Activated CD4-positive, alpha-beta T cell treated with anti-CD3 and anti-CD28 coated beads for 36 hours (primary cell): ENCODE results near the gene PLCL1. TPM values are rescaled to one million over a fixed set of nuclear protein-coding genes. Genes with fewer than 3 reads are reported as not detected.

Experiments
- ATAC-seq: fragments of 200-7000 bp; cut with Tn5 transposase; one replicate; pipeline ENCODE4 v1.10.0; 2021; ENCODE audit warnings: mild to moderate bottlenecking, moderate library complexity
- CTCF ChIA-PET: fragments of 350-600 bp; sonication (Branson Sonifier 250); formaldehyde crosslinking; loops from one replicate; lab custom pipeline; 2021; ENCODE audit warnings: antibody characterized with exemption; lab: Charles Lee
- POLR2A ChIA-PET: fragments of 350-600 bp; sonication (Branson Sonifier 250); formaldehyde crosslinking; loops from one replicate; lab custom pipeline; 2021; ENCODE audit warnings: antibody characterized with exemption, inconsistent platforms; lab: Charles Lee
- DNase-seq: peaks from one replicate; pipeline ENCODE4 v3.0.0-alpha.2; 2020
- H3K27ac Mint-ChIP-seq: one replicate; pipeline ENCODE4 v1.8.0; 2021; ENCODE audit warnings: mixed read lengths
- H3K27me3 Mint-ChIP-seq: one replicate; pipeline ENCODE4 v1.8.0; 2021; ENCODE audit warnings: mixed read lengths
- H3K36me3 Mint-ChIP-seq: one replicate; pipeline ENCODE4 v1.8.0; 2021; ENCODE audit warnings: low read depth, mixed read lengths
- H3K4me1 Mint-ChIP-seq: one replicate; pipeline ENCODE4 v1.8.0; 2021; ENCODE audit warnings: mixed read lengths
- H3K4me3 Mint-ChIP-seq: one replicate; pipeline ENCODE4 v1.8.0; 2021; ENCODE audit warnings: mild to moderate bottlenecking, moderate library complexity, mixed read lengths
- H3K9me3 Mint-ChIP-seq: one replicate; pipeline ENCODE4 v1.8.0; 2021; ENCODE audit warnings: low read depth, mixed read lengths
- intact Hi-C, 2 experiments: fragments of 100-400 bp; cut with DNase I in 1 of 2; cut with micrococcal nuclease in 1 of 2; formaldehyde crosslinking; loops; one replicate each; pipeline versions ENCODE4 v1.14.2 to v1.15.1; 2022 to 2024; cut with DNase I, micrococcal nuclease
- total RNA-seq, 2 experiments: library from RNA; stranded (reverse); gene quantifications; one replicate each; pipeline ENCODE4 v1.2.3, GENCODE V29; 2021

Gene PLCL1
- total RNA-seq, 2 experiments from 2014 or later, result 1.6 to 1.7 TPM

GRCh38 chr2:197869501-197870111 lies 65.2 kb downstream of the PLCL1 start:
- intact Hi-C loops, result loop anchor here (1.0 to 2.0 kb wide), 3 partner anchors 19 to 31 kb away; no protein-coding TSS in a partner anchor
- peaks cover 70% of the 10 kb centered on the region for H3K4me1 Mint-ChIP-seq
- peak overlapping the region; percentile 94 for H3K27ac Mint-ChIP-seq
- H3K4me3 Mint-ChIP-seq, result peak overlapping the region; percentile 72
- DNase-seq, result peak; percentile 33
- ChIA-PET POLR2A (interaction anchor here (0.7 to 0.9 kb wide), 5 partner anchors 18 to 223 kb away, joined by 3 to 4 read pairs (median 3); no protein-coding TSS in a partner anchor), CTCF (interaction anchor here (0.5 to 1.8 kb wide), 7 partner anchors 10 to 258 kb away, joined by 3 to 5 read pairs (median 4); no protein-coding TSS in a partner anchor)
- H3K9me3 Mint-ChIP-seq, result no peaks in the 10 kb centered on the region
- H3K27me3 Mint-ChIP-seq, result no peaks in the 10 kb centered on the region
- ATAC-seq, result peak; percentile 65
- no peaks in the 10 kb centered on the region for H3K36me3 Mint-ChIP-seq

- ATAC-seq, result no peak
- no peak for DNase-seq
- POLR2A ChIA-PET, result interaction anchor here (0.7 to 0.9 kb wide), 4 partner anchors 19 to 222 kb away, joined by 3 to 4 read pairs (median 3); no protein-coding TSS in a partner anchor
- Mint-ChIP-seq H3K4me1 (peaks cover 68% of the 10 kb centered on the region), H3K27ac (peak overlapping the region; percentile 94), H3K36me3 (no peaks in the 10 kb centered on the region), H3K4me3 (peak overlapping the region; percentile 72), H3K27me3 (no peaks in the 10 kb centered on the region), H3K9me3 (no peaks in the 10 kb centered on the region)
- intact Hi-C loops, result loop anchor here in 1 of 2 experiments (1.0 kb wide), 1 partner anchor 18 kb away; no protein-coding TSS in a partner anchor
- CTCF ChIA-PET, result interaction anchor here (0.5 to 1.2 kb wide), 4 partner anchors 17 to 216 kb away, joined by 3 to 5 read pairs (median 3); no protein-coding TSS in a partner anchor
These were observed 65.7 kb downstream of the PLCL1 start for GRCh38 chr2:197870137-197870536.

- H3K9me3 Mint-ChIP-seq, result no peaks in the 10 kb centered on the region
- ChIA-PET POLR2A (interaction anchor here (1.2 kb wide), 1 partner anchor 34 kb away, joined by 3 read pairs; no protein-coding TSS in a partner anchor), CTCF (interaction anchor here (0.8 to 1.4 kb wide), 5 partner anchors 14 to 255 kb away, joined by 3 to 4 read pairs (median 3); no protein-coding TSS in a partner anchor)
- no peaks in the 10 kb centered on the region for H3K36me3 Mint-ChIP-seq
- H3K4me1 Mint-ChIP-seq, result peaks cover 73% of the 10 kb centered on the region
- intact Hi-C loops, result no loop called here
- H3K27ac Mint-ChIP-seq, result no peak overlapping the region
- no peak for ATAC-seq
- H3K27me3 Mint-ChIP-seq, result no peaks in the 10 kb centered on the region
- H3K4me3 Mint-ChIP-seq, result no peak overlapping the region
- DNase-seq, result no peak
These were observed 67.5 kb downstream of the PLCL1 start for GRCh38 chr2:197871780-197872456.

- H3K27ac Mint-ChIP-seq, result no peak overlapping the region
- peaks cover 66% of the 10 kb centered on the region for H3K4me1 Mint-ChIP-seq
- ChIA-PET POLR2A (no interaction called here), CTCF (interaction anchor here (0.7 to 1.5 kb wide), 5 partner anchors 14 to 255 kb away, joined by 3 to 5 read pairs (median 4); no protein-coding TSS in a partner anchor)
- no peaks in the 10 kb centered on the region for H3K36me3 Mint-ChIP-seq
- no peak overlapping the region for H3K4me3 Mint-ChIP-seq
- peak; percentile 51 for ATAC-seq
- intact Hi-C loops, result no loop called here
- H3K27me3 Mint-ChIP-seq, result no peaks in the 10 kb centered on the region
- DNase-seq, result no peak
- H3K9me3 Mint-ChIP-seq, result no peaks in the 10 kb centered on the region
These were observed 68.9 kb downstream of the PLCL1 start for GRCh38 chr2:197873293-197873701.

GRCh38 chr2:197875763-197876162 lies 71.4 kb downstream of the PLCL1 start:
- Mint-ChIP-seq H3K9me3 (no peaks in the 10 kb centered on the region), H3K4me1 (peaks cover 55% of the 10 kb centered on the region), H3K27me3 (no peaks in the 10 kb centered on the region), H3K36me3 (no peaks in the 10 kb centered on the region), H3K4me3 (no peak overlapping the region), H3K27ac (no peak overlapping the region)
- CTCF ChIA-PET, result interaction anchor here (0.6 to 2.2 kb wide), 6 partner anchors 9 to 71 kb away, joined by 3 to 8 read pairs (median 4); no protein-coding TSS in a partner anchor
- ATAC-seq (no peak), DNase-seq (no peak)
- POLR2A ChIA-PET, result no interaction called here
- intact Hi-C loops, result no loop called here

GRCh38 chr2:197876524-197876923 lies 72.1 kb downstream of the PLCL1 start:
- no peak for ATAC-seq

GRCh38 chr2:197877038-197877437 lies 72.6 kb downstream of the PLCL1 start:
- no peaks in the 10 kb centered on the region for H3K9me3 Mint-ChIP-seq
- DNase-seq, result no peak
- intact Hi-C loops, result no loop called here
- peak overlapping the region; percentile 10 for H3K4me3 Mint-ChIP-seq
- no peaks in the 10 kb centered on the region for H3K36me3 Mint-ChIP-seq
- POLR2A ChIA-PET, result no interaction called here
- CTCF ChIA-PET, result interaction anchor here (1.4 to 2.2 kb wide), 2 partner anchors 9 to 12 kb away, joined by 4 to 8 read pairs; no protein-coding TSS in a partner anchor
- ATAC-seq, result no peak
- no peak overlapping the region for H3K27ac Mint-ChIP-seq
- peaks cover 43% of the 10 kb centered on the region for H3K4me1 Mint-ChIP-seq
- no peaks in the 10 kb centered on the region for H3K27me3 Mint-ChIP-seq

More at GRCh38 chr2:197876524-197876923, 72.1 kb downstream of the PLCL1 start:
- H3K27me3 Mint-ChIP-seq, result no peaks in the 10 kb centered on the region
- no peak overlapping the region for H3K4me3 Mint-ChIP-seq
- POLR2A ChIA-PET, result no interaction called here
- no peak for DNase-seq
- CTCF ChIA-PET, result interaction anchor here (1.0 to 2.2 kb wide), 4 partner anchors 10 to 29 kb away, joined by 3 to 8 read pairs (median 4); no protein-coding TSS in a partner anchor
- intact Hi-C loops, result no loop called here
- H3K27ac Mint-ChIP-seq, result no peak overlapping the region
- H3K4me1 Mint-ChIP-seq, result peaks cover 48% of the 10 kb centered on the region
- H3K36me3 Mint-ChIP-seq, result no peaks in the 10 kb centered on the region
- no peaks in the 10 kb centered on the region for H3K9me3 Mint-ChIP-seq

- POLR2A ChIA-PET, result no interaction called here
- H3K36me3 Mint-ChIP-seq, result no peaks in the 10 kb centered on the region
These were observed 74.4 kb downstream of the PLCL1 start for GRCh38 chr2:197878792-197879191.

GRCh38 chr2:197879812-197880408 lies 75.5 kb downstream of the PLCL1 start:
- Mint-ChIP-seq H3K4me3 (no peak overlapping the region), H3K36me3 (peaks cover 5% of the 10 kb centered on the region), H3K9me3 (no peaks in the 10 kb centered on the region), H3K27ac (no peak overlapping the region), H3K27me3 (no peaks in the 10 kb centered on the region), H3K4me1 (peaks cover 38% of the 10 kb centered on the region)
- POLR2A ChIA-PET, result no interaction called here
- ATAC-seq, result no peak
- intact Hi-C loops, result no loop called here
- DNase-seq, result no peak
- CTCF ChIA-PET, result interaction anchor here (2.7 kb wide), 1 partner anchor 12 kb away, joined by 8 read pairs; no protein-coding TSS in a partner anchor

More at GRCh38 chr2:197878792-197879191, 74.4 kb downstream of the PLCL1 start:
- intact Hi-C loops, result no loop called here
- peaks cover 34% of the 10 kb centered on the region for H3K4me1 Mint-ChIP-seq
- ATAC-seq, result no peak
- DNase-seq, result no peak
- H3K4me3 Mint-ChIP-seq, result no peak overlapping the region
- CTCF ChIA-PET, result interaction anchor here (2.7 kb wide), 1 partner anchor 13 kb away, joined by 8 read pairs; no protein-coding TSS in a partner anchor
- no peaks in the 10 kb centered on the region for H3K27me3 Mint-ChIP-seq
- H3K9me3 Mint-ChIP-seq, result no peaks in the 10 kb centered on the region
- H3K27ac Mint-ChIP-seq, result no peak overlapping the region

- peaks cover 5% of the 10 kb centered on the region for H3K36me3 Mint-ChIP-seq
- H3K27me3 Mint-ChIP-seq, result no peaks in the 10 kb centered on the region
- intact Hi-C loops, result no loop called here
- CTCF ChIA-PET, result no interaction called here
- H3K9me3 Mint-ChIP-seq, result no peaks in the 10 kb centered on the region
- H3K4me1 Mint-ChIP-seq, result peaks cover 31% of the 10 kb centered on the region
- ATAC-seq, result no peak
- POLR2A ChIA-PET, result no interaction called here
- DNase-seq, result no peak
- no peak overlapping the region for H3K27ac Mint-ChIP-seq
- H3K4me3 Mint-ChIP-seq, result no peak overlapping the region
These were observed 79.1 kb downstream of the PLCL1 start for GRCh38 chr2:197883354-197884032.
